ENCODE results near the gene RAB10.

- no peak for TF ChIP-seq CTCF (IDR thresholded peaks at IDR 0.05)
- TF ChIP-seq EZH2 (IDR thresholded peaks at IDR 0.05): no peak
- no peak for TF ChIP-seq EZH2phosphoT487 (IDR thresholded peaks at IDR 0.05)
These were observed 84.8 kb downstream of the RAB10 start for GRCh38 chr2:26118682-26119081.
